Mesenchymal stem cell (in vitro differentiated cells and primary cell): Measurements from ENCODE around the gene PDAP1.
A peak's percentile ranks its signal among the peaks of the same experiment; 100 is the strongest.

ENCODE experiments used
- DNase-seq: peaks from one replicate; pipeline ENCODE4 v3.0.0-alpha.2; 2013
- H2AFZ ChIP-seq: one replicate; pipeline ENCODE4 v1.6.1; 2013; ENCODE audit warnings: low read depth, mild to moderate bottlenecking, control low read depth, inconsistent platforms, low read length, moderate library complexity
- H2AK5ac ChIP-seq: 2 replicates; pipeline ENCODE4 v1.6.1; 2013; ENCODE audit warnings: low read length, moderate library complexity, mild to moderate bottlenecking, inconsistent platforms; ENCODE audit not compliant: severe bottlenecking
- H2BK120ac ChIP-seq: one replicate; pipeline ENCODE4 v1.6.1; 2013; ENCODE audit warnings: low read depth, mild to moderate bottlenecking, inconsistent platforms, low read length, moderate library complexity
- H2BK12ac ChIP-seq, 2 experiments: one replicate each; pipeline ENCODE4 v1.6.1; 2013; ENCODE audit warnings: inconsistent platforms in 2 of 2, low read length in 2 of 2, mild to moderate bottlenecking in 2 of 2, moderate library complexity in 2 of 2, control low read depth in 1 of 2
- H2BK15ac ChIP-seq: one replicate; pipeline ENCODE4 v1.6.1; 2013; ENCODE audit warnings: mild to moderate bottlenecking, low read depth, inconsistent platforms; ENCODE audit not compliant: poor library complexity, severe bottlenecking
- H2BK5ac ChIP-seq: 2 replicates; pipeline ENCODE4 v1.6.1; 2013; ENCODE audit warnings: low read depth, mild to moderate bottlenecking, low read length, control low read depth, inconsistent platforms; ENCODE audit not compliant: poor library complexity, severe bottlenecking
- H3K14ac ChIP-seq, 2 experiments: one replicate each; pipeline ENCODE4 v1.6.1; 2013; ENCODE audit warnings: inconsistent platforms in 2 of 2, low read length in 2 of 2, control low read depth in 1 of 2, mild to moderate bottlenecking in 1 of 2, moderate library complexity in 1 of 2
- H3K18ac ChIP-seq, 2 experiments: one replicate each; pipeline ENCODE4 v1.6.1; 2013; ENCODE audit warnings: inconsistent platforms in 2 of 2, low read length in 2 of 2, control low read depth in 1 of 2, low read depth in 1 of 2, mild to moderate bottlenecking in 1 of 2
- H3K23ac ChIP-seq, 2 experiments: one replicate each; pipeline ENCODE4 v1.6.1; 2013; ENCODE audit warnings: inconsistent platforms in 2 of 2, low read length in 2 of 2, mild to moderate bottlenecking in 2 of 2, moderate library complexity in 2 of 2, control low read depth in 1 of 2
- H3K27ac ChIP-seq: 2 replicates; pipeline ENCODE4 v1.5.1; 2013; ENCODE audit warnings: mild to moderate bottlenecking, moderate library complexity, low read length, control low read depth, inconsistent platforms; ENCODE audit not compliant: poor library complexity, severe bottlenecking
- H3K27me3 ChIP-seq, 2 experiments: 2 replicates each; pipeline versions ENCODE4 v1.6.1 to v1.7.0; 2013; ENCODE audit warnings: low read length in 2 of 2, mild to moderate bottlenecking in 2 of 2, moderate library complexity in 2 of 2, control low read depth in 1 of 2, inconsistent platforms in 1 of 2; ENCODE audit not compliant: control insufficient read depth in 1 of 2, insufficient read depth in 1 of 2
- H3K36me3 ChIP-seq, 2 experiments: 2 replicates each; pipeline versions ENCODE4 v1.6.1 to v1.7.0; 2013; ENCODE audit warnings: low read length in 2 of 2, control low read depth in 1 of 2, inconsistent platforms in 1 of 2, low read depth in 1 of 2, mild to moderate bottlenecking in 1 of 2; ENCODE audit not compliant: insufficient read depth in 2 of 2, control insufficient read depth in 1 of 2
- H3K4ac ChIP-seq, 2 experiments: one replicate each; pipeline ENCODE4 v1.6.1; 2013; ENCODE audit warnings: inconsistent platforms in 2 of 2, low read length in 2 of 2, mild to moderate bottlenecking in 2 of 2, moderate library complexity in 2 of 2, control low read depth in 1 of 2, low read depth in 1 of 2
- H3K4me1 ChIP-seq: 2 replicates; pipeline ENCODE4 v1.6.1; 2013; ENCODE audit warnings: low read depth, low read length, control low read depth; ENCODE audit not compliant: control insufficient read depth, insufficient read depth
- H3K4me2 ChIP-seq: 2 replicates; pipeline ENCODE4 v1.6.1; 2013; ENCODE audit warnings: low read length, mild to moderate bottlenecking, inconsistent platforms; ENCODE audit not compliant: poor library complexity, severe bottlenecking
- H3K4me3 ChIP-seq, 2 experiments: 2 replicates each; pipeline versions ENCODE4 v1.5.1 to v1.7.0; 2013; ENCODE audit warnings: low read length in 2 of 2, mild to moderate bottlenecking in 2 of 2, control low read depth in 1 of 2, low read depth in 1 of 2; ENCODE audit not compliant: insufficient read depth in 1 of 2
- H3K79me1 ChIP-seq: replicated peaks from 2 replicates; pipeline ENCODE4 v1.6.1; 2013; ENCODE audit warnings: mild to moderate bottlenecking, control low read depth, low read length, inconsistent platforms; ENCODE audit not compliant: poor library complexity, severe bottlenecking
- H3K9ac ChIP-seq: 2 replicates; pipeline ENCODE4 v1.7.0; 2013; ENCODE audit warnings: mild to moderate bottlenecking, low read length, moderate library complexity
- H3K9me3 ChIP-seq: 2 replicates; pipeline ENCODE4 v1.7.0; 2013; ENCODE audit warnings: mild to moderate bottlenecking, low read length; ENCODE audit not compliant: control insufficient read depth
- H4K8ac ChIP-seq: one replicate; pipeline ENCODE4 v1.6.1; 2013; ENCODE audit warnings: inconsistent platforms, mild to moderate bottlenecking, low read length, moderate library complexity
- H4K91ac ChIP-seq: one replicate; pipeline ENCODE4 v1.6.1; 2013; ENCODE audit warnings: mild to moderate bottlenecking, low read length, inconsistent platforms
- WGBS: methylation state at CpG from one replicate; pipeline ENCODE4 v1.1.7; 2013; ENCODE audit warnings: mixed read lengths; 5-methylcytosine and 5-hydroxymethylcytosine counted together

PDAP1 gene

GRCh38 chr7:99396418-99397296 lies 11.7 kb downstream of the PDAP1 start:
- Histone ChIP-seq H2BK120ac (no peak overlapping the region), H2AFZ (no peak overlapping the region), H3K4ac (no peak overlapping the region), H4K91ac (no peak overlapping the region), H3K9ac (no peak overlapping the region), H2BK15ac (no peak overlapping the region), H3K4me2 (no peak overlapping the region), H3K36me3 (peaks cover 86 to 88% of the 10 kb centered on the region in 2 experiments), H3K4me3 (no peak overlapping the region), H2BK12ac (no peak overlapping the region), H4K8ac (no peak overlapping the region), H2AK5ac (no peak overlapping the region), H3K27ac (peak overlapping the region; percentile 18), H3K18ac (no peak overlapping the region), H3K14ac (no peak overlapping the region), H3K27me3 (no peaks in the 10 kb centered on the region), H3K23ac (no peak overlapping the region), H3K79me1 (peaks cover 40% of the 10 kb centered on the region), H3K9me3 (no peaks in the 10 kb centered on the region), H2BK5ac (no peak overlapping the region), H3K4me1 (peaks cover 21% of the 10 kb centered on the region)
- WGBS = 90% methylated on average over 16 of the region's 21 CpGs
- DNase-seq = no peak

- no peak overlapping the region for H3K14ac ChIP-seq
- H2AK5ac ChIP-seq = no peak overlapping the region
- H4K8ac ChIP-seq = no peak overlapping the region
- no peak overlapping the region for H3K27ac ChIP-seq
- no peak overlapping the region for H2AFZ ChIP-seq
- H3K18ac ChIP-seq = no peak overlapping the region
- H2BK5ac ChIP-seq = no peak overlapping the region
- no peak overlapping the region for H3K23ac ChIP-seq
- H3K4me2 ChIP-seq = no peak overlapping the region
- H3K4me3 ChIP-seq = no peak overlapping the region
- H3K79me1 ChIP-seq = peaks cover 37% of the 10 kb centered on the region
- no peak for DNase-seq
- no peak overlapping the region for H4K91ac ChIP-seq
- H2BK12ac ChIP-seq = no peak overlapping the region
- H3K36me3 ChIP-seq = peaks cover 89% of the 10 kb centered on the region in 2 experiments
- no peak overlapping the region for H2BK15ac ChIP-seq
- H3K9me3 ChIP-seq = no peaks in the 10 kb centered on the region
- no peak overlapping the region for H3K9ac ChIP-seq
- WGBS = 96% methylated on average over 14 of the region's 14 CpGs
- peaks cover 21% of the 10 kb centered on the region for H3K4me1 ChIP-seq
- H3K4ac ChIP-seq = no peak overlapping the region
- no peak overlapping the region for H2BK120ac ChIP-seq
- H3K27me3 ChIP-seq = no peaks in the 10 kb centered on the region
Measured at GRCh38 chr7:99395616-99396327, 12.6 kb downstream of the PDAP1 start.

- Histone ChIP-seq H3K4me2 (no peak overlapping the region), H4K91ac (no peak overlapping the region), H3K4me1 (peaks cover 21% of the 10 kb centered on the region), H2AFZ (no peak overlapping the region), H3K4me3 (no peak overlapping the region), H3K27ac (no peak overlapping the region), H2BK5ac (no peak overlapping the region), H2BK12ac (no peak overlapping the region), H3K4ac (no peak overlapping the region), H3K9me3 (no peaks in the 10 kb centered on the region), H2BK120ac (no peak overlapping the region), H3K18ac (no peak overlapping the region), H3K27me3 (no peaks in the 10 kb centered on the region), H4K8ac (peak overlapping the region; percentile 7), H3K23ac (no peak overlapping the region), H3K14ac (no peak overlapping the region), H3K36me3 (peaks cover 89% of the 10 kb centered on the region in 2 experiments), H3K9ac (no peak overlapping the region), H3K79me1 (peaks cover 28% of the 10 kb centered on the region), H2BK15ac (no peak overlapping the region), H2AK5ac (no peak overlapping the region)
- DNase-seq = no peak
- WGBS = 96% methylated on average over 4 of the region's 4 CpGs
Measured at GRCh38 chr7:99394188-99394502, 14.3 kb downstream of the PDAP1 start.
